NCI-H1105 treated with DMSO at 0.1 percent for 48 hours (cell line): ENCODE measurements around the gene FAM222B.
"Not testable (repeated sequence)": the region's sequence is repeated elsewhere in the genome, so short reads cannot be mapped to it uniquely, and the experiment has no call there.

Experiments used
- DNase-seq: peaks from one replicate; lab custom pipeline; 2025; lab: John Stamatoyannopoulos, UW

FAM222B gene

GRCh38 chr17:28745786-28746411, 96.7 kb downstream of the FAM222B start:
- no peak for DNase-seq

DNA sequence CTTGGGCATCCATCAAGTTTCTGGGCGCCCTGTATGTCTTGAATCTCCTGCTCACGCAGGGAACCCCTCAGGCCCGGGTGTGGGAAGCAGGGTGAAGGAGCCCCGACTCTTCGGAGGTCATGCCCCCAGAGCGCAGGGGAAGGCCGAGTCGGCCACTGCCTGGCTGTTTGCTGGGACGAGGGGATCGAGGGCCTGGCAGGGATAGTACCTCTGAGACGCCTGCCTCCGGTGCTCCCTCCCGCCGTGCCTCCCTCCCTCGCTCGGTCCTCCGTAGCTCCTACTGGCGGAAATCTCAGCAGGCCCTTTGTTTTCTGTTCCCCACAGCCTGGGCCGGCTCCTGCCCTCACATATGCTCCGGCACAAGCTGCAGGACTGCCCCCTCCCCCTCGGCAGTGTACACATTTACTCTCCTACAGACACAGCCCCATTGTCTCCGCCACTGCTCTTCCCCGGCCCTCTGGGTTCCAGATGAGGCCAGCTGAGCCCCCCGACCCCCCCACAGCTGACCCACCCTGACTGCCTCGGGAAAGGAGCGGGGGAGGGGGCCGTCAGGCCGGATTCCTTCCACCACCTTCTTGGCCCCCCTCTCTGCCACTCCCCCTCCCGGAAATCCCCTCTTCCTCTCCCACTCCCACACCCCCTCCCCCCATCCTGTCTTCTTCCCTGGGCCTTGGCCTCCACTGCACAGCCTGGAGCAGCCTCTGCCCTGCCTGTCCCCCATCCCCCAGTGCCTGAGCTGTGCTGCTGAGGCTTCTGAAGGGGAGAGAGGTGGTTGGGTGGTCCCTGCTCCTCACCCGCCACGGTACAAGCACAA, 97.4 kb downstream of the FAM222B start:
- peak; percentile 20 for DNase-seq

DNA sequence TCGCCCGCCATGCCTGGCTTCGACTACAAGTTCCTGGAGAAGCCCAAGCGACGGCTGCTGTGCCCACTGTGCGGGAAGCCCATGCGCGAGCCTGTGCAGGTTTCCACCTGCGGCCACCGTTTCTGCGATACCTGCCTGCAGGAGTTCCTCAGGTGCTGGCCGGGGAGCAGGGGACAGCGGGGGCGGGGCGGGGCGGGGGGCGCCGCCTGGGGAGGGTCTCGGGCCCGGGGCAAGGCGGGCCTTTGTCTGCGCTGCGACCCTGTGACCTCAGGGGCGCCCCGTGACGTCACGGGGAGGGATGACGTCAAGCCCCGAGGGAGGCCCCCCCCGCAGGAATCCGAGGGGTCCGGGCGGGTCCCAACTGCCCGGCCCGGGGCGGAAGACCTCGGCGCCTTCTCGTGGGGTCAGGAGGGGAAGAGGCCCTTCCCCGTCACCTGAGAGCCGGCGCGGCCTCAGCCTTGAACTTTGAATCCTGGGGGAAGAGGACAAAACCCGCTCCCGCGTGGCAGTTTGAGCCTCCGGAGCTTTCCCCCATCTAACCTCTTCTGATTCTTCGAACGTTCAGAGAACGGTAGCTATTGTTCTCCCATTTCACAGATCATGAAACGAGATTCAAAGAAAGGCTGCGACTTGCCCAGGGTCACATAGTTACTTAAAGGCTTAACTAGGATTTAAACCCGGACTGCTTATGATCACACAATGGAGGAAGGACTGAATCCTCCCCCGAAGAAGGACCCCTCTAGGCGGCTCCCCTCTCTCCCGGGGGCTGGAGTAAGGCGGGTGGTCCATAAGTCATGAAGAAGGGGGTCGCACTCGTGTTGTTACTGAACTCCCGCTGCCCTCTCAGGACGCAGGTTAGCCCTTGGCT, 98.3 kb downstream of the FAM222B start:
- peak; percentile 8 for DNase-seq

DNA sequence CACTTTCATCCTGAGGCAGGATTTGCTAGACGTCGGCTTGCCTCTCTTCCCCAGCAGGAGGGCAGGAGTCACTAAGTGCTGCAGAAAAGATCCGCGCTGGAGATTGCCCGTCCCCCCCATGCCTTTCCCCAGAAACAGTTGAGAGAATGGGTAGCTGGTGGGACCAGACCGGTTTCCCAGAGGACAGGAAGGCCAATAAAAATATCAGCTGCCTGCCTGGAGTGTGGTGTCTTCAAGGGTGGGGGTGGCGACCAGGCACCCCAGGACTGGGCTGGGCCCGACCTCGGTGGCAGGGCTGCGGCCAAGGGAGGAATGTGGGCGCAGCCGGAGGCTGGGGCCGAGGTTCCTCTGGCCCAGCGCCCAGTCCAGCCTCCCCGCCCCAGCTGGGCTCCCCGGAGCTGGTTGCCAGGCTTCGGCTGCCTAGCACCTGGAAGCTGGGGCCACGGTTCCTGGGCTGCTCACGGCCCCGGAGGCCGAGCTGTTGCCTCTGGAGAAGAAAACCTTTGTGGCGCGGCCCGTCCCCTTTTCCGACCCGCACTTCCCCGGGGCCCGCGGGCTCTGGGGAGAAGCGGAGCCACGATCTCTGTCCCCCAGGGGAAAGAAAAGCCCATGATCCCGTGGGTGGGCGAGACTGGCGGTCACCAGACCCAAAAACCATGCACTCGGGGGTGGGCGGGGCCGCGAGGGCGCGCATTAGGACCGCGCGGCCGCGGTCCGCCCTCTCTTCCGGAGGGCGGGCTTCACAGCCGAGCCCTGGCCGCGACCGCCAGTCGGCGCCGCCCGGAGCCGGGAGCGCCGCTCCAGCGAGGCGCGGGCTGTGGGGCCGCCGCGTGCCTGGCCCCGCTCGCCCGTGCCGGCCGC, 99.1 kb downstream of the FAM222B start, which contains the start of gene TRAF4:
Gene TRAF4 (plus strand): TSS at position 769 of the 861 bp plus-strand sequence. CDS start 102 bp downstream, outside the sequence.
- peak; percentile 73 for DNase-seq

DNA sequence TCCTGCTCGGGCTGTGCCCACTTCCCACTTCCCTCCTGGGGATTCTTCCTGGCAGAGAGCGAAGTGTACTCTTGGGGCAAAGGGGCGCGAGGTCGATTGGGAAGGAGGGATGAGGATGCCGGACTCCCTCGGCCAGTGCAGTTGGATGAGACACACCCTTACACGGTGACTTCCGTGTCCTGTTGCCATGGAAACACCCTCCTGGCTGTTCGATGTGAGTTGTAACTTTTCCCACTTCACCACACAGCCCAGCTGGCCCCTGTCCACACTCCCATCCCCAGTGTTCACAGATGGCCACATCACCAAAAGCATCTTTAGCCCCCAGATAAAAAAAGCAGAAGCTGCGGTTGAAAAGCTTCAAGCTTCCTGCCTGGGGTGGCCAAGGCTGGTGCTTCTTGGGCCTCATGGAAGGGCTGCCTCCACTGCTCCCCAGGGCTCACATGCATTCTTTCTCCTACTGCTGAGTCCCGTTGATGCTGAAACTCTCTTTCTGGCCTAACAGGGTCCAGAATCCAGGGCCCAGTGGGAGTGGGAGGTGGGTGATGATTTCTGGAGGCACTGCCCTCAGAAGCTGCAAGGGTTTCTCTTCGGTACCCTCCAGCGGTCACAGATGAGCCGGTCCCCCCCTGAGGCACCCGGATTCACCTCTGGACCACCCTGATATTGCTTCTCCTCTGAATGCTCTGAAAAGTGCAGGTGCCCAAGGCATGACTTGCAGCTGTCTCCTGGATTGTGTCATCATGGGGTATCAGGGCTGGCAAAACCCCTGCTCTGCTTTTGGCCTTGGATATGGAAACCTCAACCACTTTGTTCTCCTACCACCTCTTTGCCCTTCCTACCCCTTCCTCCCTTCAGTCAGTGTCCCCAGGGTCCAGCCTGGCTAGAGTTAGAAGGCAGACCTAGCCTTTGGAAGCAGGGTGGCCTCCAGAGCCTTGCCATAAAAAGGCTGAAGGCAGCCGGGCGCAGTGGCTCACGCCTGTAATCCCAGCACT, 100.9 kb downstream of the FAM222B start:
- no peak for DNase-seq

GRCh38 chr17:28740406-28741357, 101.9 kb downstream of the FAM222B start:
- no peak for DNase-seq

- DNase-seq, result no peak
Measured at GRCh38 chr17:28738680-28739384, 103.8 kb downstream of the FAM222B start.

DNA sequence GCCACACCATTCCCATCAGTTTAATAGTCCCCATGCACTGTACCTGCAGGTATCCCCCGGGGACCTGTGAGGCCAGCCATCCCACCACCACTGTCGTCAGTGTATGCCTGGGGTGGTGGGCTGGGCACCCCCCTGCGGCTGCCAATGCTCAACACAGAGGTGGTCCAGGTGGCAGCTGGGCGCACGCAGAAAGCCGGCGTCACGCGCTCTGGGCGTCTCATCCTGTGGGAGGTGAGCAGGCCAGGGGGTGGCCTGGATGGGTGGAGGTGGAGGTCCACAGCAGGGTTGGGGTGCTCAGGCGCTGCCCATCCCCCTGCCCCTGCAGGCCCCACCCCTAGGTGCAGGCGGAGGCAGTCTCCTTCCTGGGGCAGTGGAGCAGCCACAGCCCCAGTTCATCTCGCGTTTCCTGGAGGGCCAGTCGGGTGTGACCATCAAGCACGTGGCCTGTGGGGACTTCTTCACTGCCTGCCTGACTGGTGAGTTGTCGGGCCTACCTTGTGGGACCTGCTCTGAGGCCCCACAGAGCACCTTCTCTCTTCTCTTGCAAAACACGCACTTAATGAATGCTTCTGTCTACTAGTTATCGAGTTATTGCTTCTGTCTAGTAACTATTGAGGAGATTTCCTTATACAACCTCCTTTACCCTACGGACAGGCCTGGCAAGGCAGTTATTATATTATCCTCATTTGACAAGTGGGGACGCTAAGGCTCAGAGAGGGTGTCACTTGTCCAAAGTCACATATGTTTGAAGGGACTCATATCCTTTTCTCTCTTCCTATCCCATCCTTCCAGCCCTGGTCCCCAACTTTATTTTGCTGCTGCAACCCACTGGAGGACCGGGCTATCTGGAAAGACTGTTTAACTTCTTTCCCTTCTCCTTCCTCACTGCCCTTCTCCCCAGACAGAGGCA, 104.6 kb downstream of the FAM222B start:
- DNase-seq, result no peak

GRCh38 chr17:28737316-28737715, 105.3 kb downstream of the FAM222B start:
- no peak for DNase-seq

DNA sequence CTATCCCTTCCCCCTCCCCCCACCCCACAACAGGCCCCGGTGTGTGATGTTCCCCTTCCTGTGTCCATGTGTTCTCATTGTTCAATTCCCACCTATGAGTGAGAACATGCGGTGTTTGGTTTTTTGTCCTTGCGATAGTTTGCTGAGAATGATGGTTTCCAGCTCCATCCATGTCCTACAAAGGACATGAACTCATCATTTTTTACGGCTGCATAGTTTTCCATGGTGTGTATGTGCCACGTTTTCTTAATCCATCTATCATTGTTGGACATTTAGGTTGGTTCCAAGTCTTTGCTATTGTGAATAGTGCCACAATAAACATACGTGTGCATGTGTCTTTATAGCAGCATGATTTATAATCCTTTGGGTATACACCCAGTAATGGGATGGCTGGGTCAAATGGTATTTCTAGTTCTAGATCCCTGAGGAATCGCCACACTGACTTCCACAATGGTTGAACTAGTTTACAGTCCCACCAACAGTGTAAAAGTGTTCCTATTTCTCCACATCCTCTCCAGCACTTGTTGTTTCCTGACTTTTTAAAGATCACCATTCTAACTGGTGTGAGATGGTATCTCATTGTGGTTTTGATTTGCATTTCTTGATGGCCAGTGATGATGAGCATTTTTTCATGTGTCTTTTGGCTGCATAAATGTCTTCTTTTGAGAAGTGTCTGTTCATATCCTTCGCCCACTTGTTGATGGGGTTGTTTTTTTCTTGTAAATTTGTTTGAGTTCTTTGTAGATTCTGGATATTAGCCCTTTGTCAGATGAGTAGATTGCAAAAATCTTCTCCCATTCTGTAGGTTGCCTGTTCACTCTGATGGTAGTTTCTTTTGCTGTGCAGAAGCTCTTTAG, 106.4 kb downstream of the FAM222B start:
- DNase-seq, result not testable (repeated sequence)

DNA sequence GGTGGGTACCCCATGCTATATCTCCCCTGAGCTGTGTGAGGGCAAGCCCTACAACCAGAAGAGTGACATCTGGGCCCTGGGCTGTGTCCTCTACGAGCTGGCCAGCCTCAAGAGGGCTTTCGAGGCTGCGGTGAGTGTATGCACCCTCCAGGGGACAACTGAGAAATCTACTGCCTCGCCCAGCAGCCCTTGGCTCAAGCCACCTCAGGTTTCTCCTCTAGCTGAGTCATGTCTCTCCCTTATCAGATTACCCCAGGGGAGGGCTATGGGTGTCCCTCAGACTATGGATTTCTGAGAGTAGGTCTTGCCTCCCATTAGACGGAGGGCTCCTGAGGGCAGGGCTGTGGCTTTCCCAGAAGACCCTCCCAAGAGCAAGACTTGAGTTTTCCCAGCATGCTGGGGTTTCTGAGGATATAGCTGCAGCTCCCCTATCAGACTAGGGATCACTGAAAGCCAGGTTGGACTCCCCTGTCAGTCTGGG, 107.3 kb downstream of the FAM222B start:
- DNase-seq, result no peak

DNA sequence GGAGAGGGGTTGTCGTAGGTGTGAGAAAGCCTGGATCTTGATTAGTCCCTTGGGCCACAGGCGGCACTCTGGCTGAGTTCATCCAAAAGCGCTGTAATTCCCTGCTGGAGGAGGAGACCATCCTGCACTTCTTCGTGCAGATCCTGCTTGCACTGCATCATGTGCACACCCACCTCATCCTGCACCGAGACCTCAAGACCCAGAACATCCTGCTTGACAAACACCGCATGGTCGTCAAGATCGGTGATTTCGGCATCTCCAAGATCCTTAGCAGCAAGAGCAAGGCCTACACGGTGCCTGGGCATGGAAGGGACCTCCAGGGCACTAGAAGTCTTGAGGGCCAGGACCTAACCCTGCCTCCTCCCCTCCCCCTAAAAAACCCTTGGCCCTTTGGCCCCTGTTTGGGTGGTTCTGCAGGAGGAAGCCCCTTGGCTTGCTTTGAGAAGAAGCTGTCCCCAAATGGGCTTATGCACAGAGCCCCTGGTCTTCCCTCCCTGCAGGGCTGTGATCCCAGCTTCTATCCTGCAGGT, 107.8 kb downstream of the FAM222B start:
- DNase-seq, result no peak

DNA sequence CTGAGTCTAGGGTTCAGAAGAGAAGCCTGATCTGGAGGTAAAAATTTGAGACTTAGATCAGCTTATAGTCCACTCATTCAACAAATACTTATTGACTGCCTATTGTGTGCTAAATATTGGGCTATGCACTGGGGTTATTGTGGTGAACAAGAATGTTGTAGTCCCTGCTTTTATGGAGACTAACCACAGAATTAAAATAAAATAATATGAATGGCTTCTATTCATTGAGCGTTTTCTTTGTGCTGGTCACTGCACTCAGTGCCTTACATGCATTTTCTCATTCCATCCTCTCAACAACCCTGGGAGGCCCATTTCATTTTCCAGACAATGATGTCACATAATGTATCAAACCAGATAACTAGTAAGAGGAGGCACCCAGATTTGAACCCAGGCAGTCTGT, 109.2 kb downstream of the FAM222B start:
- no peak for DNase-seq

DNA sequence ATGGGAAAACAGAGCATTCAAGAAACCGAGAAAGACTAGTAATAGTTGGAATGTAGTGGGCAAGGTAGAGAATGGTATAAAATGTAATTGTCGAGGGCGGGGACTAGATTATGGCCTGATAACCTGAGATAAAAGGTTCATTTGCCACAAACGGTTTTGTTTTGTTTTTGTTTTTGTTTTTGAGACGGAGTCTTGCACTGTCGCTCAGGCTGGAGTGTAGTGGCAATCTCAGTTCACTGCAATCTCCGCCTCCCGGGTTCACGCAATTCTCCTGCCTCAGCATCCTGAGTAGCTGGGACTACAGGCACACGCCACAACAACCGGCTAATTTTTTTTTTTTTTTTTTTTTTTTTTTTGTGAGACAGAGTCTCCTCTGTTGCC, 112.7 kb downstream of the FAM222B start:
- no peak for DNase-seq

- peak; percentile 82 for DNase-seq
Measured at GRCh38 chr17:28728364-28729200, 114.0 kb downstream of the FAM222B start, which contains the start of gene NEK8. TSS of gene NEK8 (plus strand) at chr17:28728788. CDS start at chr17:28728814, 26 bp downstream.
